Measurements from ENCODE around the gene FOXK2.
"Not testable (repeated sequence)": the region's sequence is repeated elsewhere in the genome, so short reads cannot be mapped to it uniquely, and the experiment has no call there.

Gene FOXK2

DNA sequence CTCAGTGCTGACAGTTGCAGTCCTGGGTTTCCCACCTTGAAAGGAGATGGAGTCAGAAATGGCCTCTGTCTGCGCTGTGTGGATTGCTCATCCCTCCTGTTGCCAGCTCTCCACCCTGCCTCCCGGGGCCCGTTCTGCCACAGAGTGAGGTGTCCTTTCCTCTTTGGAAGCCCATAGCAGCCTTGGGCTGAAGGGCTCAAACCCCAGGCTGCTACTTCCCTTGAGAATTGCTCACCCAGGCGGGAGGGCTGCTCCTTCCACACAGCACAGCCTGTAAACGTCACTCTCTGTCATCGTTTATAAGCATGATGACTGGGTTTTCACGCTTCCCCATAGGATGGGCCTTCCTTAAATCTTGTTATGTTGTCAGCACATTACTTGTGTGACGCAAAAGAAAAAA lies 62.7 kb downstream of the FOXK2 start:
- no peaks in the 10 kb centered on the region for H3K27me3 ChIP-seq
- peaks cover 33 to 74% (median 34%) of the 10 kb centered on the region in 3 donors for H3K36me3 ChIP-seq
- no peaks in the 10 kb centered on the region for H3K4me1 ChIP-seq
- no peak overlapping the region for H3K4me3 ChIP-seq
- H3K27ac ChIP-seq = no peak overlapping the region
- no peaks in the 10 kb centered on the region for H3K9me3 ChIP-seq
- intact Hi-C loops (cut with DNase I; ENCODE audit: low total_unique reads) = no loop called here
- TF ChIP-seq, protein P1, sequence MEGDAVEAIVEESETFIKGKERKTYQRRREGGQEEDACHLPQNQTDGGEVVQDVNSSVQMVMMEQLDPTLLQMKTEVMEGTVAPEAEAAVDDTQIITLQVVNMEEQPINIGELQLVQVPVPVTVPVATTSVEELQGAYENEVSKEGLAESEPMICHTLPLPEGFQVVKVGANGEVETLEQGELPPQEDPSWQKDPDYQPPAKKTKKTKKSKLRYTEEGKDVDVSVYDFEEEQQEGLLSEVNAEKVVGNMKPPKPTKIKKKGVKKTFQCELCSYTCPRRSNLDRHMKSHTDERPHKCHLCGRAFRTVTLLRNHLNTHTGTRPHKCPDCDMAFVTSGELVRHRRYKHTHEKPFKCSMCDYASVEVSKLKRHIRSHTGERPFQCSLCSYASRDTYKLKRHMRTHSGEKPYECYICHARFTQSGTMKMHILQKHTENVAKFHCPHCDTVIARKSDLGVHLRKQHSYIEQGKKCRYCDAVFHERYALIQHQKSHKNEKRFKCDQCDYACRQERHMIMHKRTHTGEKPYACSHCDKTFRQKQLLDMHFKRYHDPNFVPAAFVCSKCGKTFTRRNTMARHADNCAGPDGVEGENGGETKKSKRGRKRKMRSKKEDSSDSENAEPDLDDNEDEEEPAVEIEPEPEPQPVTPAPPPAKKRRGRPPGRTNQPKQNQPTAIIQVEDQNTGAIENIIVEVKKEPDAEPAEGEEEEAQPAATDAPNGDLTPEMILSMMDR (IDR thresholded peaks at IDR 0.05) = no peak
- DNase-seq = no peak

DNA sequence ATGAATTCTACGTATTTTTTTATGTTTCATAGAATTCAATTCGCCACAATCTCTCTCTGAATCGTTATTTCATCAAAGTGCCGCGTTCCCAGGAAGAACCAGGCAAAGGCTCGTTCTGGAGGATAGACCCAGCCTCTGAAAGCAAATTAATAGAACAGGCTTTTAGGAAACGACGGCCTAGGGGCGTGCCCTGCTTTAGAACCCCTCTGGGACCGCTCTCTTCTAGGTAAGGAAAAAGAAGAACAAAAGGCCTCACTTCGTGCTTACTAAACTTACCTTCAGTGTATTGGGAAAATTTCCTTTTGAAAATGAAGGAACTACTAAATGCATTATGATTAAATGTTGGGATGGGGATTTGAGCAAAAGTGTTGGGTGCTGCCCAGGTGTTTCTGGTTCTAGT lies 63.2 kb downstream of the FOXK2 start:
- H3K9me3 ChIP-seq = no peaks in the 10 kb centered on the region
- DNase-seq = no peak
- no peak overlapping the region for H3K27ac ChIP-seq
- H3K4me1 ChIP-seq = no peaks in the 10 kb centered on the region
- intact Hi-C loops (cut with DNase I; ENCODE audit: low total_unique reads) = no loop called here
- peaks cover 34 to 74% (median 39%) of the 10 kb centered on the region in 3 donors for H3K36me3 ChIP-seq
- TF ChIP-seq, protein P1 (IDR thresholded peaks at IDR 0.05) = no peak
- no peaks in the 10 kb centered on the region for H3K27me3 ChIP-seq
- H3K4me3 ChIP-seq = no peak overlapping the region

DNA sequence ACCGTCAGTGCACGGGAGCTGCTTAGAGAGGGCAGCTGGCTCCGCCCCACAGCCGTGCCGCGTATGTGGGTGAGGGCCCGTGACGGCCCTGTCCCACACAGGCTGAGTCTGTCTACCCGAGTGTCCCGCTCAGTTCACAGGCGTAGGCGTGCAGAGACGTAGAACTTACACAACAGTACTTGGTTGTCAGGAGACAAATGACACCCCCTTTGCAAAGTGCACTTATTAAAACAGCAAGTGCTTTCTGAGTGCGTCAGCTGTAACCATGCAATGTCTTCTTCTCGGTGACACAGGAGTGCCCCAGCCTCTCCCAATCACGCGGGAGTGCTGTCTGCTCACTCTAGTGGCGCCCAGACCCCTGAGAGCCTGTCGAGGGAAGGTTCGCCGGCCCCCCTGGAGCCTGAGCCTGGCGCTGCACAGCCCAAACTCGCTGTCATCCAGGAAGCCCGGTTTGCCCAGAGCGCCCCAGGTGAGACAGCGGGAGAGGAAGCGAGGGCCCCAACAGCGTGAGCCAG lies 64.2 kb downstream of the FOXK2 start:
- no peak overlapping the region for H3K27ac ChIP-seq
- TF ChIP-seq, protein P1 (IDR thresholded peaks at IDR 0.05) = no peak
- H3K4me3 ChIP-seq = no peak overlapping the region
- no peaks in the 10 kb centered on the region for H3K27me3 ChIP-seq
- H3K36me3 ChIP-seq = peaks cover 35 to 74% (median 45%) of the 10 kb centered on the region in 3 donors
- H3K9me3 ChIP-seq = no peaks in the 10 kb centered on the region
- intact Hi-C loops (cut with DNase I; ENCODE audit: low total_unique reads) = no loop called here
- H3K4me1 ChIP-seq = no peaks in the 10 kb centered on the region
- no peak for DNase-seq

DNA sequence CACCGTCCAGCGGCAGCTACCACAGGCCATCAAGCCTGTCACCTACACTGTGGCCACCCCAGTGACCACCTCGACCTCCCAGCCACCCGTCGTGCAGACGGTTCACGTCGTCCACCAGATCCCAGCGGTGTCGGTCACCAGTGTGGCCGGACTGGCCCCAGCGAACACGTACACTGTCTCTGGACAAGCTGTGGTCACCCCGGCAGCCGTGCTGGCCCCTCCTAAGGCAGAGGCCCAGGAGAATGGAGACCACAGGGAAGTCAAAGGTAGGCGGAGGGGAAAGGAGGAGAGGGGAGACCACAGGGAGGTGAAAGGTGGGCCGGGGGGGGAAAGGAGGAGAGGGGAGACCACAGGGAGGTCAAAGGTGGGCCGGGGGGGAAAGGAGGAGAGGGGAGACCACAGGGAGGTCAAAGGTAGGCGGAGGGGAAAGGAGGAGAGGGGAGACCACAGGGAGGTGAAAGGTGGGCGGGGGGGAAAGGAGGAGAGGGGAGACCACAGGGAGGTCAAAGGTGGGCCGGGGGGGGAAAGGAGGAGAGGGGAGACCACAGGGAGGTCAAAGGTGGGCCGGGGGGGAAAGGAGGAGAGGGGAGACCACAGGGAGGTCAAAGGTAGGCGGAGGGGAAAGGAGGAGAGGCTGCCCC lies 66.5 kb downstream of the FOXK2 start:
- H3K36me3 ChIP-seq = peaks cover 35 to 66% (median 45%) of the 10 kb centered on the region in 3 donors
- not testable (repeated sequence) for H3K27ac ChIP-seq
- peak; percentile 55 to 76 for DNase-seq

DNA sequence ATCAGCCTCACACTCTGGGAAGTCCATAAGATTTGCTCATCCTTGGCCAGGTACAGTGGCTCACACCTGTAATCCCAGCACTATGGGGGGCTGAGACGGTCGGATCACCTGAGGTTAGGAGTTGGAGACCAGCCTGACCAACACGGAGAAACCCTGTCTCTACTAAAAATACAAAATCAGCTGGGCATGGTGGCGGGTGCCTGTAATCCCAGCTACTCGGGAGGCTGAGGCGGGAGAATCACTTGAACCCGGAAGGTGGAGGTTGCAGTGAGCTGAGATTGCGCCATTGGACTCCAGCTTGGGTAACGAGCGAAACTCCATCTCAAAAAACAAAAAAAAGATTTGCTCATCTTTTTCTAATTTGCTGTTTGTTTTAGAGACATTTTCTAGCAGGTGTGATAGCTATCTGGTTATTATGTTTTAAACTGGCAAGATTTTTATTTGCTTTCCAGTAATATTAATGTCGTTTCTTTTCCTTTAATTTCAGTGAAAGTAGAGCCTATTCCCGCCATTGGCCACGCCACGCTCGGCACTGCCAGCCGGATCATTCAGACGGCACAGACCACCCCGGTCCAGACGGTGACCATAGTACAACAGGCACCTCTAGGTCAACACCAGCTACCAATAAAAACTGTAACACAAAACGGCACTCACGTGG lies 67.2 kb downstream of the FOXK2 start:
- Histone ChIP-seq H3K9me3 (no peaks in the 10 kb centered on the region), H3K4me3 (no peak overlapping the region), H3K36me3 (peaks cover 35 to 64% (median 45%) of the 10 kb centered on the region in 3 donors), H3K27me3 (no peaks in the 10 kb centered on the region), H3K4me1 (peaks cover 0 to 12% (median 10%) of the 10 kb centered on the region in 4 donors), H3K27ac (no peak overlapping the region)
- TF ChIP-seq, protein P1 (IDR thresholded peaks at IDR 0.05) = no peak
- no peak for DNase-seq
- intact Hi-C loops (cut with DNase I; ENCODE audit: low total_unique reads) = no loop called here

More for the DNA sequence above, 66.5 kb downstream of the FOXK2 start:
- intact Hi-C loops (cut with DNase I; ENCODE audit: low total_unique reads); H3K4me1 ChIP-seq; H3K4me3 ChIP-seq; H3K9me3 ChIP-seq; H3K27me3 ChIP-seq: not testable (repeated sequence)
